Mammary epithelial cell (primary cell): ENCODE data around the gene TUBB8B.
"Not testable (repeated sequence)": the region's sequence is repeated elsewhere in the genome, so short reads cannot be mapped to it uniquely, and the experiment has no call there.

Experiments
- CTCF ChIP-seq, 2 donors: IDR thresholded peaks in 1 of 2; conservative IDR thresholded peaks in 1 of 2; 2 replicates each; pipeline ENCODE4 v1.5.1; 2011 to 2012; ENCODE audit warnings: inconsistent platforms in 2 of 2, low read length in 2 of 2, mild to moderate bottlenecking in 2 of 2, control low read depth in 1 of 2, low read depth in 1 of 2; ENCODE audit not compliant: insufficient read depth in 1 of 2; ENCODE audit errors: extremely low read depth in 1 of 2
- EZH2 ChIP-seq: IDR thresholded peaks from 2 replicates; pipeline ENCODE4 v1.6.1; 2012; ENCODE audit warnings: low read length, inconsistent platforms, borderline replicate concordance

- TF ChIP-seq CTCF (conservative IDR thresholded peaks at IDR 0.05 in 1 of 2, IDR thresholded peaks at IDR 0.05 in 1 of 2; ENCODE audit: extremely low read depth in 1 of 2, insufficient read depth in 1 of 2, low read depth in 1 of 2, low read length in 2 of 2); EZH2: not testable (repeated sequence)
Observed at GRCh38 chr18:48696-49095, 719 bp downstream of the TUBB8B start.
